A549 (cell line): Measurements from ENCODE around the gene ENO3. TPM values are rescaled to one million over a fixed set of nuclear protein-coding genes. Genes with fewer than 3 reads are reported as not detected.

Experiments
- CBX2 ChIP-seq: fragments of 200-600 bp; sonication (generic); IDR thresholded peaks from 2 replicates; pipeline ENCODE4 v1.6.1; 2016; ENCODE audit warnings: low read depth, mild to moderate bottlenecking, borderline replicate concordance
- CBX8 ChIP-seq: fragments of 200-600 bp; sonication (generic); IDR thresholded peaks from 2 replicates; pipeline ENCODE4 v1.6.1; 2016
- CEBPB ChIP-seq, 2 experiments: fragments of >200 bp in 1 of 2; sonication (Bioruptor Twin) in 1 of 2; formaldehyde crosslinking in 1 of 2; IDR thresholded peaks; 2 replicates each; pipeline ENCODE4 v1.6.1; 2012 to 2016
- CHD4 ChIP-seq: fragments of 200-600 bp; sonication (generic); IDR thresholded peaks from 2 replicates; pipeline ENCODE4 v1.6.1; 2016; ENCODE audit warnings: antibody characterized with exemption, mild to moderate bottlenecking, borderline replicate concordance
- EHF ChIP-seq: fragments of 250-450 bp; sonication (Bioruptor Pico); IDR thresholded peaks from 2 replicates; pipeline ENCODE4 v1.5.0; 2020; ENCODE audit warnings: mild to moderate bottlenecking
- ESRRA ChIP-seq: fragments of 150-350 bp; IDR thresholded peaks from 2 replicates; pipeline ENCODE4 v1.6.1; 2014; ENCODE audit warnings: mild to moderate bottlenecking, low read length, borderline replicate concordance
- FOSB ChIP-seq: fragments of 250-450 bp; sonication (Bioruptor Pico); IDR thresholded peaks from 2 replicates; pipeline ENCODE4 v1.5.0; 2020; ENCODE audit warnings: mild to moderate bottlenecking, moderate library complexity
- FOSL2 ChIP-seq, 2 experiments: fragments of 450-650 bp in 1 of 2; fragments of >200 bp in 1 of 2; sonication (Bioruptor Twin) in 1 of 2; formaldehyde crosslinking; IDR thresholded peaks; 2 replicates each; pipeline versions ENCODE4 v1.5.0 to v1.6.1; 2016 to 2020; ENCODE audit warnings: mild to moderate bottlenecking in 1 of 2, moderate library complexity in 1 of 2
- FOXS1 ChIP-seq: fragments of 250-450 bp; sonication (Bioruptor Pico); IDR thresholded peaks from 2 replicates; pipeline ENCODE4 v1.5.0; 2020; ENCODE audit warnings: mild to moderate bottlenecking, moderate library complexity
- GATA3 ChIP-seq: IDR thresholded peaks from 2 replicates; pipeline ENCODE4 v1.6.1; 2012; ENCODE audit warnings: borderline replicate concordance
- HDAC2 ChIP-seq: fragments of 200-600 bp; sonication (generic); IDR thresholded peaks from 2 replicates; pipeline ENCODE4 v1.6.1; 2016
- HOXB13 ChIP-seq: fragments of 250-450 bp; sonication (Bioruptor Pico); IDR thresholded peaks from 2 replicates; pipeline ENCODE4 v1.5.0; 2020; ENCODE audit warnings: low read depth, mild to moderate bottlenecking, moderate library complexity
- JUN ChIP-seq, 2 experiments: fragments of >200 bp; sonication (Bioruptor Twin); formaldehyde crosslinking; IDR thresholded peaks; 2 replicates in 1 of 2; 3 replicates in 1 of 2; pipeline ENCODE4 v1.6.1; 2016 to 2017
- JUNB ChIP-seq: fragments of >200 bp; sonication (Bioruptor Twin); formaldehyde crosslinking; IDR thresholded peaks from 2 replicates; pipeline ENCODE4 v1.6.1; 2016
- KDM1A ChIP-seq: fragments of 200-600 bp; sonication (generic); IDR thresholded peaks from 2 replicates; pipeline ENCODE4 v1.6.1; 2016; ENCODE audit warnings: low read depth, mild to moderate bottlenecking
- KDM5A ChIP-seq: fragments of 200-600 bp; sonication (generic); IDR thresholded peaks from 2 replicates; pipeline ENCODE4 v1.6.1; 2016; ENCODE audit warnings: antibody characterized with exemption, mild to moderate bottlenecking
- MAZ ChIP-seq: fragments of 150-350 bp; IDR thresholded peaks from 2 replicates; pipeline ENCODE4 v1.6.1; 2014; ENCODE audit warnings: antibody characterized with exemption, low read depth, low read length, borderline replicate concordance
- MYC ChIP-seq: IDR thresholded peaks from 2 replicates; pipeline ENCODE4 v1.6.1; 2012; ENCODE audit warnings: mild to moderate bottlenecking, inconsistent platforms, low read length, improper control_type of control experiment, borderline replicate concordance
- NFE2L2 ChIP-seq: fragments of 150-350 bp; conservative IDR thresholded peaks from 2 replicates; pipeline ENCODE4 v1.6.1; 2014; ENCODE audit warnings: low read length
- NPAS2 ChIP-seq: fragments of 250-450 bp; sonication (Bioruptor Pico); IDR thresholded peaks from 2 replicates; pipeline ENCODE4 v1.8.0; 2022; ENCODE audit warnings: mild to moderate bottlenecking, moderate library complexity, borderline replicate concordance
- NR3C1 ChIP-seq: fragments of >200 bp; sonication (Bioruptor Twin); formaldehyde crosslinking; IDR thresholded peaks from 3 replicates; pipeline ENCODE4 v1.6.1; 2017
- POLR2A ChIP-seq: IDR thresholded peaks from 2 replicates; pipeline ENCODE4 v1.6.1; 2012; ENCODE audit warnings: mild to moderate bottlenecking, low read length
- POLR2AphosphoS2 ChIP-seq: conservative IDR thresholded peaks from 2 replicates; pipeline ENCODE4 v1.6.1; 2012; ENCODE audit warnings: low read length, improper control_type of control experiment, inconsistent platforms
- RAD21 ChIP-seq, 2 experiments: fragments of >200 bp in 1 of 2; sonication (Bioruptor Twin) in 1 of 2; formaldehyde crosslinking in 1 of 2; IDR thresholded peaks in 1 of 2; conservative IDR thresholded peaks in 1 of 2; 2 replicates in 1 of 2; 3 replicates in 1 of 2; pipeline ENCODE4 v1.6.1; 2012 to 2018; ENCODE audit warnings: inconsistent platforms in 1 of 2
- RCOR1 ChIP-seq: fragments of 150-350 bp; IDR thresholded peaks from 2 replicates; pipeline ENCODE4 v1.6.1; 2014; ENCODE audit warnings: antibody characterized with exemption, low read length, low read depth
- RNF2 ChIP-seq: fragments of 200-600 bp; sonication (generic); IDR thresholded peaks from 2 replicates; pipeline ENCODE4 v1.6.1; 2016; ENCODE audit warnings: low read depth, mild to moderate bottlenecking, antibody characterized with exemption, moderate library complexity, borderline replicate concordance
- SMC3 ChIP-seq: fragments of >200 bp; sonication (Bioruptor Twin); formaldehyde crosslinking; IDR thresholded peaks from 3 replicates; pipeline ENCODE4 v1.6.1; 2018; ENCODE audit warnings: inconsistent platforms
- SREBF2 ChIP-seq: fragments of 450-650 bp; IDR thresholded peaks from 2 replicates; pipeline ENCODE4 v1.6.1; 2014; ENCODE audit warnings: mild to moderate bottlenecking, moderate library complexity
- TP53 ChIP-seq: fragments of 250-450 bp; sonication (Bioruptor Pico); IDR thresholded peaks from 2 replicates; pipeline ENCODE4 v1.5.0; 2021; ENCODE audit warnings: mild to moderate bottlenecking, moderate library complexity
- ZC3H11A ChIP-seq: fragments of 450-650 bp; IDR thresholded peaks from 2 replicates; pipeline ENCODE4 v1.6.1; 2014; ENCODE audit warnings: antibody characterized with exemption, mild to moderate bottlenecking
- ZFP36 ChIP-seq: fragments of 450-650 bp; IDR thresholded peaks from 2 replicates; pipeline ENCODE4 v1.6.1; 2014; ENCODE audit warnings: borderline replicate concordance; ENCODE audit not compliant: partially characterized antibody
- polyA plus RNA-seq, 4 experiments: library from polyadenylated mRNA; depleted of rRNA in 3 of 4; stranded (reverse); fragments of >200 nt; fragmentation: RNase III in 1 of 4; extraction: RNeasy Plus Mini Kit Qiagen cat#74134 plus additional on column Dnase treatment in 1 of 4; gene quantifications; 2 replicates in 3 of 4; 3 replicates in 1 of 4; pipeline ENCODE4 v1.2.3, GENCODE V29; 2011 to 2017
- TF ChIP-seq, protein P1 (sequence below): fragments of 250-450 bp; sonication (Bioruptor Pico); IDR thresholded peaks from 2 replicates; pipeline ENCODE4 v1.5.0; 2020; ENCODE audit warnings: low read depth, mild to moderate bottlenecking, moderate library complexity
- TF ChIP-seq, protein P2 (sequence below): IDR thresholded peaks from 2 replicates; pipeline ENCODE4 v1.6.1; 2012
- TF ChIP-seq, protein P3 (sequence below): fragments of 450-650 bp; IDR thresholded peaks from 2 replicates; pipeline ENCODE4 v1.6.1; 2014; ENCODE audit warnings: antibody characterized with exemption
- TF ChIP-seq, protein P4 (sequence below): IDR thresholded peaks from 2 replicates; pipeline ENCODE4 v1.6.1; 2012
- TF ChIP-seq, protein P5 (sequence below): fragments of >200 bp; sonication (Bioruptor Twin); formaldehyde crosslinking; IDR thresholded peaks from 2 replicates; pipeline ENCODE4 v1.6.1; 2016
- TF ChIP-seq, protein P6 (sequence below): fragments of 150-350 bp; IDR thresholded peaks from 2 replicates; pipeline ENCODE4 v1.6.1; 2014; ENCODE audit warnings: low read depth, mild to moderate bottlenecking, low read length
- TF ChIP-seq, protein P7 (sequence below): fragments of >200 bp; sonication (Bioruptor Twin); formaldehyde crosslinking; IDR thresholded peaks from 3 replicates; pipeline ENCODE4 v1.5.1; 2016

Gene ENO3
- polyA plus RNA-seq, 2 of the 4 experiments (the other 2 are of a cell fraction), result 52.5 to 109 TPM

DNA sequence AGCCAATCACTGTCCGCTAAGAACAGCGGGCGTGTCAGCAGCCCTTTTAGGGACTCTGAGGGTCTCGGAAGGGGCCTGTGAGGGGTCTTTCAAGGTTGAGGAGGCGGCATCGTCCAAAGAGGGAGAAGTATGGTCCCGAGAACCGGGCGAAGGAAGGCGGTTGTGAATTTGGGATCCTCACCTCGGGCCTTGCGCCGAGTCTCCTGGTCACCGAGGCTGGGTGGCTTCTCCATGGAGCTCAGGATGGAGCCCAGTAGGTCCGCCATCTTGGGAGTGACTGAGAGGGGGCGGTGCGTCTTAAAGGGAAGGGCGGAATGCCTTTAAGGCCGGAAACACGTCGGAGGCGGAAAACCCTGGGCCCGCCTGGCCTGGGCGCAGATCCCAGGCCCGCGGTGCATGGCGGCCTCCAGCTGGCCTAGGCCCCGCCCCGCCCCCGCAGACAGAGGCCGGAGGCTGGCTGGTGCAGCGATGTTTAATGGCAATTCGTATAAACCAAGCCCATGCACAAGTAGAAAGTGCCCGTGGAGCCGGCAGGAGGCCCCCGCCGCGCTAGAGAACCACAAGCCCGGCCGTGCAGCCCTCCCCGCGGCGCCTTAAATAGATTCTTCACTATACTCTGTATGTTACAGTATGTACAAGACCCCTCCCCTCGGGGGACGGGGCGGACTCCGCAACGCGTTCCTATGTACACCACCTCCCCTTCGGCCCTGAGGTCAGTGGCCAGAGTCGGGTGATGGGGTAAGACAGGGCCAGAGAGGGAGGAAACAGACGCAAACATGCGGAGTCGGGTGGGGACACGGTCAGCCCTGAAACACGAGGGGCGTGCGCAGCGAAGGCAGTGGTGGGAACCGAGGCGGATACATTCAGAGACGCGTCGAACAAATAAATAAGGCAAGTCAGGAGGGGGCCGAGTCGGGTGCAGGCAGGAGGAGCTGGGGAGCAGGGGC, 16.9 kb downstream of the ENO3 start, which contains the start of gene SPAG7 (continued):
- TF ChIP-seq, protein P1, sequence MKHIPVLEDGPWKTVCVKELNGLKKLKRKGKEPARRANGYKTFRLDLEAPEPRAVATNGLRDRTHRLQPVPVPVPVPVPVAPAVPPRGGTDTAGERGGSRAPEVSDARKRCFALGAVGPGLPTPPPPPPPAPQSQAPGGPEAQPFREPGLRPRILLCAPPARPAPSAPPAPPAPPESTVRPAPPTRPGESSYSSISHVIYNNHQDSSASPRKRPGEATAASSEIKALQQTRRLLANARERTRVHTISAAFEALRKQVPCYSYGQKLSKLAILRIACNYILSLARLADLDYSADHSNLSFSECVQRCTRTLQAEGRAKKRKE (CRISPR knock-in tag), result no peak
- TF ChIP-seq CBX8 (no peak), RCOR1 (no peak), ZFP36 (no peak), FOXS1 (CRISPR knock-in tag) (no peak), MYC (peak; percentile 68; the same call in 1 of the 2 replicates), JUNB (no peak), HDAC2 (no peak), CHD4 (no peak), TP53 (0 out of 2 replicates have a peak, but pooled peaks have one; percentile 23), NPAS2 (CRISPR knock-in tag) (no peak), RNF2 (no peak), NR3C1 (no peak), JUN (IDR thresholded peaks at IDR 0.05) (peak; percentile 82 to 97; a peak in 4 of 5 replicates), EHF (no peak), FOSB (CRISPR knock-in tag) (no peak), RAD21 (conservative IDR thresholded peaks at IDR 0.05 in 1 of 2, IDR thresholded peaks at IDR 0.05 in 1 of 2) (peak; percentile 39 to 63), ZC3H11A (no peak), SMC3 (peak; percentile 54; the same call in 2 of the 3 replicates), KDM1A (no peak), POLR2AphosphoS2 (peak; percentile 63; the same call in 1 of the 2 replicates), KDM5A (0 out of 2 replicates have a peak, but pooled peaks have one; percentile 44), NFE2L2 (no peak), CEBPB (IDR thresholded peaks at IDR 0.05) (no peak), FOSL2 (IDR thresholded peaks at IDR 0.05) (no peak), FOSL2 (CRISPR knock-in tag; IDR thresholded peaks at IDR 0.05) (no peak), POLR2A (peak; percentile 80), CBX2 (no peak), MAZ (peak; percentile 77; the same call in 1 of the 2 replicates), SREBF2 (no peak), GATA3 (peak; percentile 55; the same call in 1 of the 2 replicates), ESRRA (no peak), HOXB13 (CRISPR knock-in tag) (no peak)
- TF ChIP-seq, protein P2, sequence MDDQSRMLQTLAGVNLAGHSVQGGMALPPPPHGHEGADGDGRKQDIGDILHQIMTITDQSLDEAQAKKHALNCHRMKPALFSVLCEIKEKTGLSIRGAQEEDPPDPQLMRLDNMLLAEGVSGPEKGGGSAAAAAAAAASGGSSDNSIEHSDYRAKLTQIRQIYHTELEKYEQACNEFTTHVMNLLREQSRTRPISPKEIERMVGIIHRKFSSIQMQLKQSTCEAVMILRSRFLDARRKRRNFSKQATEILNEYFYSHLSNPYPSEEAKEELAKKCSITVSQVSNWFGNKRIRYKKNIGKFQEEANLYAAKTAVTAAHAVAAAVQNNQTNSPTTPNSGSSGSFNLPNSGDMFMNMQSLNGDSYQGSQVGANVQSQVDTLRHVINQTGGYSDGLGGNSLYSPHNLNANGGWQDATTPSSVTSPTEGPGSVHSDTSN, result peak; percentile 84
- TF ChIP-seq, protein P3, sequence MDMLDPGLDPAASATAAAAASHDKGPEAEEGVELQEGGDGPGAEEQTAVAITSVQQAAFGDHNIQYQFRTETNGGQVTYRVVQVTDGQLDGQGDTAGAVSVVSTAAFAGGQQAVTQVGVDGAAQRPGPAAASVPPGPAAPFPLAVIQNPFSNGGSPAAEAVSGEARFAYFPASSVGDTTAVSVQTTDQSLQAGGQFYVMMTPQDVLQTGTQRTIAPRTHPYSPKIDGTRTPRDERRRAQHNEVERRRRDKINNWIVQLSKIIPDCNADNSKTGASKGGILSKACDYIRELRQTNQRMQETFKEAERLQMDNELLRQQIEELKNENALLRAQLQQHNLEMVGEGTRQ, result no peak; the same call in 1 of the 2 replicates
- TF ChIP-seq, protein P4, sequence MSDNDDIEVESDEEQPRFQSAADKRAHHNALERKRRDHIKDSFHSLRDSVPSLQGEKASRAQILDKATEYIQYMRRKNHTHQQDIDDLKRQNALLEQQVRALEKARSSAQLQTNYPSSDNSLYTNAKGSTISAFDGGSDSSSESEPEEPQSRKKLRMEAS, result peak; percentile 90
- TF ChIP-seq, protein P5, sequence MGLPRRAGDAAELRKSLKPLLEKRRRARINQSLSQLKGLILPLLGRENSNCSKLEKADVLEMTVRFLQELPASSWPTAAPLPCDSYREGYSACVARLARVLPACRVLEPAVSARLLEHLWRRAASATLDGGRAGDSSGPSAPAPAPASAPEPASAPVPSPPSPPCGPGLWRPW, result no peak
- TF ChIP-seq, protein P6, sequence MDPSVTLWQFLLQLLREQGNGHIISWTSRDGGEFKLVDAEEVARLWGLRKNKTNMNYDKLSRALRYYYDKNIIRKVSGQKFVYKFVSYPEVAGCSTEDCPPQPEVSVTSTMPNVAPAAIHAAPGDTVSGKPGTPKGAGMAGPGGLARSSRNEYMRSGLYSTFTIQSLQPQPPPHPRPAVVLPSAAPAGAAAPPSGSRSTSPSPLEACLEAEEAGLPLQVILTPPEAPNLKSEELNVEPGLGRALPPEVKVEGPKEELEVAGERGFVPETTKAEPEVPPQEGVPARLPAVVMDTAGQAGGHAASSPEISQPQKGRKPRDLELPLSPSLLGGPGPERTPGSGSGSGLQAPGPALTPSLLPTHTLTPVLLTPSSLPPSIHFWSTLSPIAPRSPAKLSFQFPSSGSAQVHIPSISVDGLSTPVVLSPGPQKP, result no peak
- TF ChIP-seq, protein P7, sequence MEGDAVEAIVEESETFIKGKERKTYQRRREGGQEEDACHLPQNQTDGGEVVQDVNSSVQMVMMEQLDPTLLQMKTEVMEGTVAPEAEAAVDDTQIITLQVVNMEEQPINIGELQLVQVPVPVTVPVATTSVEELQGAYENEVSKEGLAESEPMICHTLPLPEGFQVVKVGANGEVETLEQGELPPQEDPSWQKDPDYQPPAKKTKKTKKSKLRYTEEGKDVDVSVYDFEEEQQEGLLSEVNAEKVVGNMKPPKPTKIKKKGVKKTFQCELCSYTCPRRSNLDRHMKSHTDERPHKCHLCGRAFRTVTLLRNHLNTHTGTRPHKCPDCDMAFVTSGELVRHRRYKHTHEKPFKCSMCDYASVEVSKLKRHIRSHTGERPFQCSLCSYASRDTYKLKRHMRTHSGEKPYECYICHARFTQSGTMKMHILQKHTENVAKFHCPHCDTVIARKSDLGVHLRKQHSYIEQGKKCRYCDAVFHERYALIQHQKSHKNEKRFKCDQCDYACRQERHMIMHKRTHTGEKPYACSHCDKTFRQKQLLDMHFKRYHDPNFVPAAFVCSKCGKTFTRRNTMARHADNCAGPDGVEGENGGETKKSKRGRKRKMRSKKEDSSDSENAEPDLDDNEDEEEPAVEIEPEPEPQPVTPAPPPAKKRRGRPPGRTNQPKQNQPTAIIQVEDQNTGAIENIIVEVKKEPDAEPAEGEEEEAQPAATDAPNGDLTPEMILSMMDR, result no peak
